ENCODE measurements around the gene MPIG6B. TPM values are rescaled to one million over a fixed set of nuclear protein-coding genes. Genes with fewer than 3 reads are reported as not detected.

The MPIG6B gene
- total and polyA plus RNA-seq, 2 experiments from 2014 or later, result not detected

DNA sequence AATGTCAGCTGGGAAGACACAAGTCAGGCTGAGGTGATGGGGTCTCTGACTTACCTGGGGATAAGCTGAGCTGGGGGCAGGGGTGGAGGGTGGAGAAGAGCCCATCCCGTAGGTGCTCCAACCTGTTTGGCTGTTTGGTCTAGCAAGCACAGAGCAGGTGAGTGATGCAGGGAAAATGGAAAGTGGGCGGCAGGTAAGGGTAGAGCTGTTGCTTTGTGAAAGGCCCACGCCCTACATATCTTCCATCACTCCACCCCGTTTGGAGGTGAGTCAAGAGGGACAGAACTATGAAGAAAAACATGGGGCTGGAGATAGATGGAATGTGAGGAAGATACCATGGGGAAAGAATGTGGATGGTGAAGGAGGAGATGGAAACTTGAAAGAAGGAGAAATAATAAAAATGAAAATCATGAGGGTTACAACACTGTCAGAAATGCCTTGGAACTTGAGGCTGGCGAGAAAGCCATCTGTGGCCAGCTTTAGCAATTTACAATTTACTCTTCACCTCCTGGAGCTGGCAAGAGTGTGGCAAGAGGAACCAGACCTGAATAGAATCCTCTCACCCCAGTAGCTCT, 2.9 kb upstream of the MPIG6B start:
- Histone ChIP-seq H3K27me3 (no peaks in the 10 kb centered on the region), H3K4me3 (no peak overlapping the region), H3K4me1 (ENCODE audit: low read depth) (no peaks in the 10 kb centered on the region), H3K36me3 (no peaks in the 10 kb centered on the region), H3K27ac (no peak overlapping the region), H3K9me3 (ENCODE audit: low read depth) (no peaks in the 10 kb centered on the region)
- TF ChIP-seq, protein P1, sequence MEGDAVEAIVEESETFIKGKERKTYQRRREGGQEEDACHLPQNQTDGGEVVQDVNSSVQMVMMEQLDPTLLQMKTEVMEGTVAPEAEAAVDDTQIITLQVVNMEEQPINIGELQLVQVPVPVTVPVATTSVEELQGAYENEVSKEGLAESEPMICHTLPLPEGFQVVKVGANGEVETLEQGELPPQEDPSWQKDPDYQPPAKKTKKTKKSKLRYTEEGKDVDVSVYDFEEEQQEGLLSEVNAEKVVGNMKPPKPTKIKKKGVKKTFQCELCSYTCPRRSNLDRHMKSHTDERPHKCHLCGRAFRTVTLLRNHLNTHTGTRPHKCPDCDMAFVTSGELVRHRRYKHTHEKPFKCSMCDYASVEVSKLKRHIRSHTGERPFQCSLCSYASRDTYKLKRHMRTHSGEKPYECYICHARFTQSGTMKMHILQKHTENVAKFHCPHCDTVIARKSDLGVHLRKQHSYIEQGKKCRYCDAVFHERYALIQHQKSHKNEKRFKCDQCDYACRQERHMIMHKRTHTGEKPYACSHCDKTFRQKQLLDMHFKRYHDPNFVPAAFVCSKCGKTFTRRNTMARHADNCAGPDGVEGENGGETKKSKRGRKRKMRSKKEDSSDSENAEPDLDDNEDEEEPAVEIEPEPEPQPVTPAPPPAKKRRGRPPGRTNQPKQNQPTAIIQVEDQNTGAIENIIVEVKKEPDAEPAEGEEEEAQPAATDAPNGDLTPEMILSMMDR (IDR thresholded peaks at IDR 0.05; ENCODE audit: low read depth, low read length), result no peak
- no peak for DNase-seq (ENCODE audit: low read depth in 1 of 2, low spot score in 1 of 2)

DNA sequence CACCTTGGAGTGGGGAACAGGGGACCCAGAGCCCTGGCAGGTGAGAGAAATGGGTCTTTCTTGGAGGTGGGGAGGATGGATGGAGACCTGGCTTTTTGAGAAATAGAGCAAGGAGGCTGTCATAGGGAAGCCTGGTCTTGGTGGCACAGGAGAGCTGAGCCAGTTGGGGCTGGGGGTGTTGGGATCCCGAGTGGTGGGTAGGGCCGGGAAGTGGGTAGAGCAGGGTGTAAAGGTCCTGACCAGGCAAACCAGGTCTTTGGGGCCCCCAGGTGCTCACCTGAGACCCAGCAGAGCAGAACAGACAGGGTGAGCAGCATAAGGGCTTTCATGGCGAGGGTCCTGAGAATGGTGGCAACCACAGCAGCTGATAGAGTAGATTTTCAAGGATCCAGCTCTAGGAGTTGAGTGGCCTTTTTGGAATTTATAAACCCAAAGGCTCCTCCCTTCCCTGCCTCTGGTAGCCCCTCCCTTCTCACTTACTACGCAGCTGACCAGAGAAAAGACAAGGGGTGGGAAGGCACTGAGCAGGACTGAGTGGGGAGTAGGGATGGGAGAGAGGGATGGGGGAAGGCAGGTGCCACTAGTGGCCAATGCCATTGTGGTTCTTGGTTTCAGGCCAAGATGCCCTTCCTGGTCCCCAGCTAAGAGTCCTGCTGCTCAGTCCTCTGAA, 1.7 kb upstream of the MPIG6B start, which contains the start of gene LY6G6C:
Gene LY6G6C (minus strand): TSS at position 396 of the 670 bp plus-strand sequence. CDS start 67 bp downstream, at position 329.
- Histone ChIP-seq H3K27me3 (no peaks in the 10 kb centered on the region), H3K4me3 (no peak within 1 kb of the TSS), H3K36me3 (peaks cover 3% of the 10 kb centered on the region), H3K9me3 (ENCODE audit: low read depth) (no peaks in the 10 kb centered on the region), H3K4me1 (ENCODE audit: low read depth) (no peaks in the 10 kb centered on the region), H3K27ac (no peak within 1 kb of the TSS)
- no peak for DNase-seq (ENCODE audit: low read depth in 1 of 2, low spot score in 1 of 2)
- TF ChIP-seq, protein P1 (IDR thresholded peaks at IDR 0.05; ENCODE audit: low read depth, low read length), result no peak

DNA sequence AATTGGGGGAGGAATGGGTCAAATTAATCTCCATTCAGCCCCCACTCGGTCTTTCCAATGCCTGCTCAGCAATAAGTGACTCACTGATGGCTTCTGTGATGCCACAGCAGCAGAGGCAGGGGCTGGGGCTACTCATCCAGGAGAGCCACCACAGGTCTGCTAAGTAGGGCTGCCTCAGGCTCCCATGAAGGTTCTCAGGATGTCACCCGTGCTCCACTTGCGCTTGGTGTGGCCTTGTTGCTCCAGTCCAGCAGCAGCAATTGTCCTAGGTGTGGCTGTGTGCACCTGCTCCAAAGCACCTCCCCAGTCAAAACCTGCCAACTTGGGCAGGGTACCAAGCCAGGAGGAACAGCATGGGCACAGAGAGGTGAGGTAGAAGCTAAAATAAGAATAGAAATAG, 1.0 kb upstream of the MPIG6B start:
- Histone ChIP-seq H3K36me3 (peaks cover 6% of the 10 kb centered on the region), H3K27ac (no peak overlapping the region), H3K4me1 (ENCODE audit: low read depth) (no peaks in the 10 kb centered on the region), H3K9me3 (ENCODE audit: low read depth) (no peaks in the 10 kb centered on the region), H3K27me3 (no peaks in the 10 kb centered on the region), H3K4me3 (no peak overlapping the region)
- TF ChIP-seq, protein P1 (IDR thresholded peaks at IDR 0.05; ENCODE audit: low read depth, low read length), result no peak
- no peak for DNase-seq (ENCODE audit: low read depth in 1 of 2, low spot score in 1 of 2)

DNA sequence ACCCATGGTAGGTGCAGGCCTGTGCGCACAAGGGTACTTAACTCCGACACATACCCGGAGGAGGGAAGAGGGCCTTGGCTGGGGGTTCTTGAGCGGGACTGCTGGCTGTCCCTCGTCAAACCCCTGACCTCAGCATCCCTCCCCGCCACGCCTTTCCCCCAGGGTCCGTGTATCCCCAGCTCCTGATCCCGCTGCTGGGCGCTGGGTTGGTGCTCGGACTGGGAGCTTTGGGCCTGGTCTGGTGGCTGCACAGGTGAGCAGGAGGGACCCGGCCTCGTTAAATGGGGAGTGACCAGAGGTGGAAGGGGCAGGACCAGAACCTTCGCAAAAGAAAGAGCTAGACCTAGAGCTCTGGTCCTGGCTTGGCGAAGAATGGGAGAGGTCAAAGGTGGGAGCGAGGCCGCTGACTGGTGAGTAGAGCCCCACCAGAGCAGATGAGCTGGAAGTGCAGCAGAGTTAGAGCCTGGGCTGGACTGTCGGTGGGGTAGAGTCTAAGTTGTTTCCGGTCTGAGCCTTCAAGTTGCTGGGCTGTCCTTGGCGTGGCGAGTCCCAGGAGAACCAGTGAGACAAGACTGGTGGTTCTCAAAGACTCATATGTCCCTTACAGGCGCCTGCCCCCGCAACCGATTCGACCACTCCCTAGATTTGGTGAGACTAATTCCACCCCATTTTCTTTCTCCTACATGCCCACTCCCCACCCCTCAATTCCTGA, 963 bp downstream of the MPIG6B start:
- no peaks in the 10 kb centered on the region for H3K4me1 ChIP-seq (ENCODE audit: low read depth)
- no peak overlapping the region for H3K4me3 ChIP-seq
- TF ChIP-seq, protein P1 (IDR thresholded peaks at IDR 0.05; ENCODE audit: low read depth, low read length), result no peak
- no peak for DNase-seq (ENCODE audit: low read depth in 1 of 2, low spot score in 1 of 2)
- no peaks in the 10 kb centered on the region for H3K9me3 ChIP-seq (ENCODE audit: low read depth)
- H3K36me3 ChIP-seq, result peaks cover 9% of the 10 kb centered on the region
- no peaks in the 10 kb centered on the region for H3K27me3 ChIP-seq
- no peak overlapping the region for H3K27ac ChIP-seq

DNA sequence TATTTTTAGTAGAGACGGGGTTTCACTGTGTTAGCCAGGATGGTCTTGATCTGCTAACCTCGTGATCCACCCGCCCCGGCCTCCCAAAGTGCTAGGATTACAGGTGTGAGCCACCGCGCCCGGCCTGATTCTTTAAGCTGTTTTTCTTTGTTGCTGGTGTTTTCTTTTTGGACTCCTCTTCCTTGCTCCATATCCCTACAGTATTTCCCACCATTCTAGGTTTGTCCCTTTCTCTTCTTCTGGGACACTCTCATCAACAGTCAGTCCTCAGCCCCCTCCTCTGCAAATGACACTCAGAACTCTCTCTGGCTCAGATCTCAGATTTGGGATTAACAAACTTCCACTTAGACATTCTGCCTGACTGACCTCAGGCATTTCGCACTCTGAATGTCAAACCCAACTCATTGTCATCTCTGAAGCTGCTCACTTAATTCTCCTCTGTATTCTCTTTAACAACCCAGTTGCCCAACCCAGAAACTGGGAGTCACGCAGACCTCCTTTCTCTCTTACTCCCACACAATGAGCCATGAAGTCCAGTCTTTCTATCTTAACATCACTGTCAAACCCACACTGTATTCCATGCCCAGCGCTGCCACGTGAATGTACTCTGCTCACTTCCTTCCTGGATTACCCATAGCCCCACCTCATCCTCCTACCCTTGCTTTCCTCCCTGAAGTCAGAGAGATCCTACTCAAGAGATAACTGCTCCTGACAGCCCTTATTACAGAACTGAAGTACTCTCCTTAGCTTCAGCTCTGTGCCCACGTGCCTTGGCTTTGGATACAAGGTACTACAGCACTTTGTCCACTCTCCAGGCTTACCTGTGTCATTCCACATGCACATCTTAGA, 2.6 kb downstream of the MPIG6B start:
- TF ChIP-seq, protein P1 (IDR thresholded peaks at IDR 0.05; ENCODE audit: low read depth, low read length), result no peak
- Histone ChIP-seq H3K4me1 (ENCODE audit: low read depth) (no peaks in the 10 kb centered on the region), H3K36me3 (peaks cover 9% of the 10 kb centered on the region), H3K4me3 (no peak overlapping the region), H3K9me3 (ENCODE audit: low read depth) (no peaks in the 10 kb centered on the region), H3K27ac (no peak overlapping the region), H3K27me3 (no peaks in the 10 kb centered on the region)
- peak in 1 of 2 donors; percentile 75 for DNase-seq (ENCODE audit: low read depth in 1 of 2, low spot score in 1 of 2)

All from cardiac muscle cell (in vitro differentiated cells and primary cell).